HCT116 (cell line): ENCODE results near the gene ANO6. TPM values are rescaled to one million over a fixed set of nuclear protein-coding genes. Genes with fewer than 3 reads are reported as not detected.

Source experiments
- ATAC-seq: fragments of 200-7000 bp; cut with Tn5 transposase; 2 replicates; pipeline ENCODE4 v1.9.1; 2020; ENCODE audit warnings: mild to moderate bottlenecking, moderate library complexity
- BruUV-seq: library from RNA; stranded (reverse); fragments of 400-500 nt; replicated peaks from 2 replicates; lab custom pipeline; 2021; lab: Mats Ljungman, UMichigan
- CTCF ChIA-PET: fragments of 300-600 bp; sonication (Branson Sonifier 250); formaldehyde crosslinking; loops from one replicate; lab custom pipeline; 2021; ENCODE audit warnings: antibody characterized with exemption; lab: Charles Lee
- POLR2A ChIA-PET: fragments of 300-600, 350-600 bp; sonication (Branson Sonifier 250); formaldehyde crosslinking; loops from one replicate; lab custom pipeline; 2021; ENCODE audit warnings: antibody characterized with exemption; lab: Charles Lee
- RAD21 ChIA-PET, 2 experiments: fragments of 300-600 bp; sonication (Branson Sonifier 250); formaldehyde crosslinking; loops; one replicate each; lab custom pipeline; 2023; ENCODE audit warnings: low total read pairs in 2 of 2; ENCODE audit not compliant: uncharacterized antibody in 2 of 2, unreplicated experiment in 2 of 2, low non-redundant PET in 1 of 2; lab: Charles Lee
- DNase-seq: peaks from one replicate; pipeline ENCODE4 v3.0.0-alpha.2; 2010; ENCODE audit warnings: low read depth, low spot score
- H2AFZ ChIP-seq: fragments of 200-600 bp; shearing (Covaris generic), sonication (generic); 2 replicates; pipeline ENCODE4 v1.6.1; 2017; ENCODE audit warnings: low read depth, mixed run types, mixed read lengths, antibody characterized with exemption, low read length; ENCODE audit not compliant: poor library complexity, severe bottlenecking
- H3K27ac ChIP-seq: 2 replicates; pipeline ENCODE4 v1.5.1; 2012; ENCODE audit warnings: low read depth, low read length
- H3K27me3 ChIP-seq: fragments of 200-600 bp; sonication (generic); 2 replicates; pipeline ENCODE4 v1.6.1; 2016; ENCODE audit warnings: mixed run types, low read length, mixed read lengths; ENCODE audit not compliant: insufficient read depth
- H3K36me3 ChIP-seq, 2 experiments: fragments of 200-500 bp in 1 of 2; fragments of 200-600 bp in 1 of 2; sonication (Bioruptor generic) in 1 of 2; sonication (generic) in 1 of 2; 2 replicates each; pipeline versions ENCODE4 v1.5.1 to v1.6.1; 2014 to 2016; ENCODE audit warnings: low read length in 2 of 2, inconsistent platforms in 1 of 2, mixed read lengths in 1 of 2, mixed run types in 1 of 2; ENCODE audit not compliant: insufficient read depth in 2 of 2, control insufficient read depth in 1 of 2
- H3K4me1 ChIP-seq, 2 experiments: fragments of 200-600 bp in 1 of 2; sonication (generic) in 1 of 2; 2 replicates each; pipeline versions ENCODE4 v1.5.1 to v1.6.1; 2012 to 2017; ENCODE audit warnings: low read length in 2 of 2, inconsistent platforms in 1 of 2, mild to moderate bottlenecking in 1 of 2, mixed read lengths in 1 of 2, mixed run types in 1 of 2, moderate library complexity in 1 of 2; ENCODE audit not compliant: insufficient read depth in 2 of 2, control insufficient read depth in 1 of 2
- H3K4me2 ChIP-seq: fragments of 200-600 bp; sonication (generic); 2 replicates; pipeline ENCODE4 v1.6.1; 2017; ENCODE audit warnings: mixed run types, low read length, mixed read lengths
- H3K4me3 ChIP-seq, 2 experiments: fragments of 200-600 bp in 1 of 2; sonication (generic) in 1 of 2; replicated peaks in 1 of 2; 2 replicates each; pipeline ENCODE4 v1.5.1; 2011 to 2016; ENCODE audit warnings: low read length in 2 of 2, control low read depth in 1 of 2, low read depth in 1 of 2, mild to moderate bottlenecking in 1 of 2, mixed read lengths in 1 of 2, mixed run types in 1 of 2
- H3K79me2 ChIP-seq: fragments of 200-600 bp; sonication (generic); 2 replicates; pipeline ENCODE4 v1.6.1; 2017; ENCODE audit warnings: mild to moderate bottlenecking, mixed run types, low read length, moderate library complexity, mixed read lengths; ENCODE audit not compliant: insufficient read depth
- H3K9ac ChIP-seq: fragments of 200-600 bp; sonication (generic); 2 replicates; pipeline ENCODE4 v1.6.1; 2016; ENCODE audit warnings: low read length, mixed read lengths
- H3K9me2 ChIP-seq: fragments of 200-600 bp; sonication (generic), shearing (Covaris generic); 2 replicates; pipeline ENCODE4 v1.6.1; 2017; ENCODE audit warnings: mixed run types, mild to moderate bottlenecking, moderate library complexity; ENCODE audit not compliant: insufficient read depth
- H3K9me3 ChIP-seq, 2 experiments: fragments of 200-500 bp in 1 of 2; fragments of 200-600 bp in 1 of 2; sonication (Bioruptor generic) in 1 of 2; sonication (generic) in 1 of 2; 2 replicates each; pipeline ENCODE4 v1.6.1; 2014 to 2017; ENCODE audit warnings: low read length in 2 of 2, mixed read lengths in 2 of 2, inconsistent platforms in 1 of 2, low read depth in 1 of 2, mild to moderate bottlenecking in 1 of 2, mixed run types in 1 of 2, moderate library complexity in 1 of 2; ENCODE audit not compliant: control insufficient read depth in 1 of 2, insufficient read depth in 1 of 2
- H4K20me1 ChIP-seq: fragments of 200-600 bp; sonication (generic), shearing (Covaris generic); 2 replicates; pipeline ENCODE4 v1.6.1; 2017; ENCODE audit warnings: mixed run types, mild to moderate bottlenecking, moderate library complexity; ENCODE audit not compliant: insufficient read depth
- CBX3 ChIP-seq: IDR thresholded peaks from 2 replicates; pipeline ENCODE4 v1.6.1; 2012; ENCODE audit warnings: low read depth
- CEBPB ChIP-seq: IDR thresholded peaks from 2 replicates; pipeline ENCODE4 v1.6.1; 2012; ENCODE audit warnings: low read depth
- ELF1 ChIP-seq: IDR thresholded peaks from 2 replicates; pipeline ENCODE4 v1.6.1; 2012; ENCODE audit warnings: low read depth, borderline replicate concordance
- EZH2 ChIP-seq: fragments of 200-600 bp; sonication (generic); IDR thresholded peaks from 2 replicates; pipeline ENCODE4 v1.6.1; 2017; ENCODE audit warnings: antibody characterized with exemption, mixed run types
- JUND ChIP-seq: IDR thresholded peaks from 2 replicates; pipeline ENCODE4 v1.6.1; 2012
- RAD21 ChIP-seq: IDR thresholded peaks from 2 replicates; pipeline ENCODE4 v1.6.1; 2012; ENCODE audit warnings: low read depth, mild to moderate bottlenecking
- SIN3A ChIP-seq: IDR thresholded peaks from 2 replicates; pipeline ENCODE4 v1.6.1; 2012; ENCODE audit warnings: low read depth
- SP1 ChIP-seq: IDR thresholded peaks from 2 replicates; pipeline ENCODE4 v1.6.1; 2012; ENCODE audit warnings: low read depth
- SRF ChIP-seq: IDR thresholded peaks from 2 replicates; pipeline ENCODE4 v1.6.1; 2012; ENCODE audit warnings: low read depth
- TCF7L2 ChIP-seq: IDR thresholded peaks from 2 replicates; pipeline ENCODE4 v1.7.0; 2011; ENCODE audit warnings: borderline replicate concordance, inconsistent platforms; ENCODE audit not compliant: insufficient read depth, insufficient read length; ENCODE audit errors: extremely low read depth
- ZFX ChIP-seq: fragments of 450-650 bp; IDR thresholded peaks from 2 replicates; pipeline ENCODE4 v1.6.1; 2017
- intact Hi-C: fragments of 100-400 bp; cut with micrococcal nuclease; formaldehyde crosslinking; loops from 2 replicates; pipeline ENCODE4 v1.10.0; 2022
- total RNA-seq: library from RNA; stranded (reverse); gene quantifications from one replicate; pipeline ENCODE4 v1.2.1, GENCODE V29; 2021; ENCODE audit not compliant: unreplicated experiment
- TF ChIP-seq, protein P1 (sequence below): IDR thresholded peaks from 2 replicates; pipeline ENCODE4 v1.6.1; 2011; ENCODE audit warnings: mild to moderate bottlenecking, low read length, moderate library complexity; ENCODE audit not compliant: insufficient replicate concordance; ENCODE audit errors: extremely low read depth
- TF ChIP-seq, protein P2 (sequence below), 3 experiments: fragments of 200-600 bp in 1 of 3; sonication (generic) in 1 of 3; IDR thresholded peaks in 2 of 3; conservative IDR thresholded peaks in 1 of 3; 2 replicates each; pipeline ENCODE4 v1.5.1; 2012 to 2017; ENCODE audit warnings: low read depth in 2 of 3, low read length in 2 of 3, antibody characterized with exemption in 1 of 3, borderline replicate concordance in 1 of 3, control low read depth in 1 of 3, mild to moderate bottlenecking in 1 of 3, mixed read lengths in 1 of 3, mixed run types in 1 of 3, moderate library complexity in 1 of 3; ENCODE audit not compliant: insufficient read depth in 1 of 3
- TF ChIP-seq, protein P3 (sequence below): IDR thresholded peaks from 2 replicates; pipeline ENCODE4 v1.6.1; 2012; ENCODE audit warnings: low read depth
- TF ChIP-seq, protein P4 (sequence below): IDR thresholded peaks from 2 replicates; pipeline ENCODE4 v1.6.1; 2012

The ANO6 gene
- total RNA-seq, 1 experiment from 2014 or later: 36.7 TPM

DNA sequence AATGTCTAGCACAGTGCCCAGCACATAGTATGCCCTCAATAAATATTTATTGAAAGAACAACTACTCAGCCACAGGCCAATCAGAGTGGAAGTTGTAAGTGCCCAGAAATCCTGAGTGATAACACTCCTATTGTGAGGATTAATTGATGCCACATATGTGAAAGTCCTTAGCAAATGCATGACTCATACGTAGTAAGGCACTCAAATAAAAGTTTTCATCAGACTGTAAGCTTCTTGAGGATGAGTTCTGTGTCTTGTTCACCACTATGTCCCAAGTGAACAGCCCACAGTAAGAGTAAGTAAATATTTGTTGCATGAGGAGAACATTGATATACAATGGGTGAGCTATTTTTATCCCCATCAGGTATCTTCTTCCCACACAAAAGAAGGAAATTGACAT is 24.7 kb upstream of the ANO6 start:
- no peak for TF ChIP-seq CEBPB
- TF ChIP-seq SP1: no peak
- no peak for TF ChIP-seq SRF
- TF ChIP-seq EZH2: no peak
- TF ChIP-seq ZFX: no peak
- TF ChIP-seq, protein P1, sequence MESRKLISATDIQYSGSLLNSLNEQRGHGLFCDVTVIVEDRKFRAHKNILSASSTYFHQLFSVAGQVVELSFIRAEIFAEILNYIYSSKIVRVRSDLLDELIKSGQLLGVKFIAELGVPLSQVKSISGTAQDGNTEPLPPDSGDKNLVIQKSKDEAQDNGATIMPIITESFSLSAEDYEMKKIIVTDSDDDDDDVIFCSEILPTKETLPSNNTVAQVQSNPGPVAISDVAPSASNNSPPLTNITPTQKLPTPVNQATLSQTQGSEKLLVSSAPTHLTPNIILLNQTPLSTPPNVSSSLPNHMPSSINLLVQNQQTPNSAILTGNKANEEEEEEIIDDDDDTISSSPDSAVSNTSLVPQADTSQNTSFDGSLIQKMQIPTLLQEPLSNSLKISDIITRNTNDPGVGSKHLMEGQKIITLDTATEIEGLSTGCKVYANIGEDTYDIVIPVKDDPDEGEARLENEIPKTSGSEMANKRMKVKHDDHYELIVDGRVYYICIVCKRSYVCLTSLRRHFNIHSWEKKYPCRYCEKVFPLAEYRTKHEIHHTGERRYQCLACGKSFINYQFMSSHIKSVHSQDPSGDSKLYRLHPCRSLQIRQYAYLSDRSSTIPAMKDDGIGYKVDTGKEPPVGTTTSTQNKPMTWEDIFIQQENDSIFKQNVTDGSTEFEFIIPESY: no peak
- no peak for TF ChIP-seq RAD21
- TF ChIP-seq TCF7L2: no peak
- TF ChIP-seq SIN3A: no peak
- TF ChIP-seq, protein P2, sequence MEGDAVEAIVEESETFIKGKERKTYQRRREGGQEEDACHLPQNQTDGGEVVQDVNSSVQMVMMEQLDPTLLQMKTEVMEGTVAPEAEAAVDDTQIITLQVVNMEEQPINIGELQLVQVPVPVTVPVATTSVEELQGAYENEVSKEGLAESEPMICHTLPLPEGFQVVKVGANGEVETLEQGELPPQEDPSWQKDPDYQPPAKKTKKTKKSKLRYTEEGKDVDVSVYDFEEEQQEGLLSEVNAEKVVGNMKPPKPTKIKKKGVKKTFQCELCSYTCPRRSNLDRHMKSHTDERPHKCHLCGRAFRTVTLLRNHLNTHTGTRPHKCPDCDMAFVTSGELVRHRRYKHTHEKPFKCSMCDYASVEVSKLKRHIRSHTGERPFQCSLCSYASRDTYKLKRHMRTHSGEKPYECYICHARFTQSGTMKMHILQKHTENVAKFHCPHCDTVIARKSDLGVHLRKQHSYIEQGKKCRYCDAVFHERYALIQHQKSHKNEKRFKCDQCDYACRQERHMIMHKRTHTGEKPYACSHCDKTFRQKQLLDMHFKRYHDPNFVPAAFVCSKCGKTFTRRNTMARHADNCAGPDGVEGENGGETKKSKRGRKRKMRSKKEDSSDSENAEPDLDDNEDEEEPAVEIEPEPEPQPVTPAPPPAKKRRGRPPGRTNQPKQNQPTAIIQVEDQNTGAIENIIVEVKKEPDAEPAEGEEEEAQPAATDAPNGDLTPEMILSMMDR (IDR thresholded peaks at IDR 0.05 in 2 of 3, conservative IDR thresholded peaks at IDR 0.05 in 1 of 3; ENCODE audit: borderline replicate concordance in 1 of 3, insufficient read depth in 1 of 3, low read depth in 2 of 3, low read length in 2 of 3): no peak
- TF ChIP-seq, protein P3, sequence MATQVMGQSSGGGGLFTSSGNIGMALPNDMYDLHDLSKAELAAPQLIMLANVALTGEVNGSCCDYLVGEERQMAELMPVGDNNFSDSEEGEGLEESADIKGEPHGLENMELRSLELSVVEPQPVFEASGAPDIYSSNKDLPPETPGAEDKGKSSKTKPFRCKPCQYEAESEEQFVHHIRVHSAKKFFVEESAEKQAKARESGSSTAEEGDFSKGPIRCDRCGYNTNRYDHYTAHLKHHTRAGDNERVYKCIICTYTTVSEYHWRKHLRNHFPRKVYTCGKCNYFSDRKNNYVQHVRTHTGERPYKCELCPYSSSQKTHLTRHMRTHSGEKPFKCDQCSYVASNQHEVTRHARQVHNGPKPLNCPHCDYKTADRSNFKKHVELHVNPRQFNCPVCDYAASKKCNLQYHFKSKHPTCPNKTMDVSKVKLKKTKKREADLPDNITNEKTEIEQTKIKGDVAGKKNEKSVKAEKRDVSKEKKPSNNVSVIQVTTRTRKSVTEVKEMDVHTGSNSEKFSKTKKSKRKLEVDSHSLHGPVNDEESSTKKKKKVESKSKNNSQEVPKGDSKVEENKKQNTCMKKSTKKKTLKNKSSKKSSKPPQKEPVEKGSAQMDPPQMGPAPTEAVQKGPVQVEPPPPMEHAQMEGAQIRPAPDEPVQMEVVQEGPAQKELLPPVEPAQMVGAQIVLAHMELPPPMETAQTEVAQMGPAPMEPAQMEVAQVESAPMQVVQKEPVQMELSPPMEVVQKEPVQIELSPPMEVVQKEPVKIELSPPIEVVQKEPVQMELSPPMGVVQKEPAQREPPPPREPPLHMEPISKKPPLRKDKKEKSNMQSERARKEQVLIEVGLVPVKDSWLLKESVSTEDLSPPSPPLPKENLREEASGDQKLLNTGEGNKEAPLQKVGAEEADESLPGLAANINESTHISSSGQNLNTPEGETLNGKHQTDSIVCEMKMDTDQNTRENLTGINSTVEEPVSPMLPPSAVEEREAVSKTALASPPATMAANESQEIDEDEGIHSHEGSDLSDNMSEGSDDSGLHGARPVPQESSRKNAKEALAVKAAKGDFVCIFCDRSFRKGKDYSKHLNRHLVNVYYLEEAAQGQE: no peak
- TF ChIP-seq CBX3: no peak
- TF ChIP-seq ELF1: no peak
- TF ChIP-seq JUND: no peak
- TF ChIP-seq, protein P4, sequence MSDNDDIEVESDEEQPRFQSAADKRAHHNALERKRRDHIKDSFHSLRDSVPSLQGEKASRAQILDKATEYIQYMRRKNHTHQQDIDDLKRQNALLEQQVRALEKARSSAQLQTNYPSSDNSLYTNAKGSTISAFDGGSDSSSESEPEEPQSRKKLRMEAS: no peak
- Histone ChIP-seq H3K79me2 (no peaks in the 10 kb centered on the region), H3K4me1 (peaks cover 26 to 28% of the 10 kb centered on the region in 2 experiments), H3K9me2 (no peaks in the 10 kb centered on the region), H3K27ac (no peak overlapping the region), H3K4me2 (peak overlapping the region; percentile 36; the same call in 1 of the 2 replicates), H3K9me3 (no peaks in the 10 kb centered on the region), H4K20me1 (no peaks in the 10 kb centered on the region), H3K27me3 (no peaks in the 10 kb centered on the region), H3K36me3 (no peaks in the 10 kb centered on the region), H3K4me3 (no peak overlapping the region), H3K9ac (no peak overlapping the region), H2AFZ (no peak overlapping the region)
- no peak for ATAC-seq
- intact Hi-C loops: no loop called here
- ChIA-PET POLR2A (no interaction called here), RAD21 (interaction anchor here in 1 of 2 experiments (1.5 kb wide), 1 partner anchor 8 kb away, joined by 3 read pairs; no protein-coding TSS in a partner anchor), CTCF (interaction anchor here (1.1 to 1.6 kb wide), 2 partner anchors 25 to 197 kb away, joined by 3 read pairs; no protein-coding TSS in a partner anchor)
- DNase-seq: no peak
- no TSS peak for BruUV-seq
